ENCODE measurements around the gene NEXN.
A peak's percentile ranks its signal among the peaks of the same experiment; 100 is the strongest.
"Not testable (repeated sequence)": the region's sequence is repeated elsewhere in the genome, so short reads cannot be mapped to it uniquely, and the experiment has no call there.

NEXN gene

DNA sequence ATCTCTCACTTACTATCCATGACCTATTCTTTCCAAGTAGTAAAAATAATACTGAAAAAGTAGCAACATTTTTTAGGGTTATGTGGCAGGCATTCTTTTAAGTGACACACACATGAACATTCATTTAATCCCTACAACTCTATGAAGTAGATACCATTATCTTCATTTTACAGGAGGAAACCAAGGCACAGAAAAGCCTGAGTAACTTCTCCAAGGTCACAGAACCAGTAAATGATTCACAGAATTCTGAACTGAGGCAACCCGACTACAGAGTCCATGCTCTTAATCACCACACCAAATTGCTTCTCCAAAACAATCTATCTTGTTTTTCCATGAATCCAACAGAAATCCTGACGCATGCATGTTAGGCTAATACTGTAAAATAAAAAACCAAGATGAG lies 73.0 kb downstream of the NEXN start:
- DNase-seq (ENCODE audit: low read depth): no peak

DNA sequence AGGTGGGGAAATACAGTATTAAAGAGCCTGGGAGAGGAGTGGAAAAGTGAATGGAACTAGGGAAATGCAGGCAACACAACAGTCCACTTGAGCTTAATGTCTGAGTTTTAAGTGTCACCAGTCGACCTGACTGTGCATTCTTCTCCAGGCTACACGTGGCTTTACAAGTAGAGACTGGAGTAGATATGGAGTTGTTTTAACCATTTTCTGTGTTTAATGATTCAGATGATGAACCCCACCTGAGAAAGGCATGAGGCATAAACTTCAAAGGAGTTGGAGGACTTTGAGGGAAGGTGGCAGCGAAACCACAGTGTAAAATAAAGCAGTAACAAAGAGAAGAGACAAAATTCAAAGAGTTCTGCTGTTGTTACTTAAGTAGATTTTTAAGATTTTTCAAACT lies 77.9 kb downstream of the NEXN start:
- DNase-seq (ENCODE audit: low read depth): no peak

DNA sequence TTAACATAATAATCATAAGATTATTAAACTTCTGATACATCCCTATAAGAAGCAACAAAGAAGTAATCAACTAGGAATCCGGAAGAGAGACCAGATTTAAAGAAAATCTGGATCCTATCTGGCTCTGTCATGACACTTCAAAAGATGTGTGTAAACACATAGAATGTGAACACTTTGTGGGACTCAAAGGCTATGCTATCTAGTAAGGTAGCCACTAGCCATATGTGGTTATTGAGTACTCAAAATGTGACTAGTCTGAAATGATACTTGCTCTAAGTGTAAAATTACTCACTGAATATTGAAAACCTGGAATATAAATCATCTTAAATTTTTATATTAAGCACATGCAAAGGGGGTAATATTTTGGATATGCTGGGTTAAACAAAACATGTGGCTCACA lies 81.8 kb downstream of the NEXN start:
- DNase-seq (ENCODE audit: low read depth): no peak

DNA sequence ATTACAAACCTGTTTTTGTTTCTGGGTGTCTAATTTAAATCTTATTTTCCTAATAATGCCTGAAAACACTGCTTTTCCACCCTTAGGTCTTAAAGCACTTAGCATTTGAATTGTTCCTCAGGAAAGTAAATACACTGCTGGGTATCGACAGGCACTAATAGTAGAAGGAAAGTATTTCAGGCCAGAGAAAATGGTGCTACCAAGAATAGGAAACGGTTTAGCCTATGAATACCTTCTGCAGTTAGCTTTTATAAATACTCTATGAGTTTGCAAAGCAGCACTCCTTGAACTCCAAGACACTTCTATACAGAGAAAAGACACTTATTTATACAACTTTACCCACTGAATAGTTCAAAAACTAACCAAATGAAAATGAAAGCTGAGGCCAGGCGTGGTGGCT lies 83.7 kb downstream of the NEXN start:
- no peak for DNase-seq (ENCODE audit: low read depth)

DNA sequence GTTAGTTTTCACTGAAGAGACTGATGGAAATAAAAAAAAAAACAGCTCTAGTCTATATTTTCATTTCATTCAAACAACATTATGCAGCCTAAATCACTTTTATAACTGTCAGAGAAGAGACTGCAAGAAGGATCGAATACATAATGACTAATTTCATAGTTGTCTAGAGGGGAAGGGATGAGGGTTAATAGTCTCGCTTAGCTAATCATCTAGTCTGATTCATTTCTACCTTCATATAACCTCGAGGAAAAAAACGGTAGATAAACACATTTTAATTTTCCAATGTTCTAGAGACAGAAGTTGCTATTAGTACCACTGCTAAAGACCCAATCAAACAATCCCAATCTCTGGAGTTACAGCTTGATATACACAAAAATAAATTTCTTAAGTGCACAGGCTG lies 87.0 kb downstream of the NEXN start:
- DNase-seq (ENCODE audit: low read depth): no peak

DNA sequence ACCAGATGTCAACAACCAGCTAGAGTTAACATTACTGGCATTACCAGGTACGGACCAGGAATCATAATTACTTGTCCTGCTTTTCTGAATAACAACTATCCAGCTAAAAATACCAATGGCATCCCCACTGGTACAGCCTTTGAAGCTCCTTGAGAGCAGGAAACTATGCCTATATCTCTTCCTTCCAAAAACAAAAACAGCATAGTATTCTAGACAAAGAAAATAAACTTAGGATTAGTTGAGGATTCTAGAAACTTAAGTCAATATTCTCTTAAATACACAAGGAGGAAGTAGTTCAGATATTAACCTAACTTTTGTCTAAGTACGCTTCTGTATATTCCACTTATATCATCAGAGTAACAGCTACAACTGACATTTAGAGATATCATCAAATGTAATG lies 87.5 kb downstream of the NEXN start:
- DNase-seq (ENCODE audit: low read depth): no peak

DNA sequence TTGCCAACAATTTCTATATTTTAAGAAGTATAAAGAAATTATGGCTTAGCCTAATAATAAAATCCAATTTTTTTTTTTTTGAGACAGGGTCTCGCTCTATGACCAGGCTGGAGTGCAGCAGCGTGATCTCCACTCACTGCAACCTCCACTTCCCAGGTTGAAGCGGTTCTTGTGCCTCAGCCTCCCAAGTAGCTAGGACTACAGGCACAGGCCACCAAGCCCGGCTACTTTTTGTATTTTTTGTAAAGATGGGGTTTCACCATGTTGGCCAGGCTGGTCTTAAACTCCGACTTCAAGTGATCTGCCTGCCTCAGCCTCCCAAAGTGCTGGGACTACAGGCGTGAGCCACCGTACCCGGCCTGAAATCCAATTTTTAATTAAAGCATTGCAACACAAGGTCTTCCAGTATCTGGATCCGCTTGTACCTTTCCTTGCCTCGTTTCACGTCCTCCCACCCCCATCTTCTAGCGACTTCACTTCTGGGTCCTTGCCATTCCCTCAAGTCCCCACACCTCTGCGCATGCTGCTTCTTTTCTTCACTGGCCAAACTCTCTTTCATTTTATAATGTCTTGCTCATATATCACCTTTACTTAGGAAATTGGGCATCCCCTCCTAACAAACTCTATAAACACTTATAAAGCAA lies 88.1 kb downstream of the NEXN start:
- DNase-seq (ENCODE audit: low read depth): no peak

DNA sequence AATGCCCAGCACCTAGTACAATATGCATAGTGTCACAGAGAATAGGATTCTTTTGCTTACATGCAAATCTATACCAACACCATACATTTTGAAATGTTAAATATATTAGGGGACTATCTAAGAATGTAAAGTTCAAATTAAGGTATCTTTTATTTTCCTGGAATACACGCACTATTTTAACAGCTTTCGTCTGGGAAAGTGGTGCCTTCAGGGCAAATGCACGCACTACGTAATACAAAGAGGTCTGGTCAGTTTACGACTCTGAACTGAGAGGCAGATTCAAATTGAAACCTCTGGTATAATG lies 89.5 kb downstream of the NEXN start:
- DNase-seq (ENCODE audit: low read depth): no peak

DNA sequence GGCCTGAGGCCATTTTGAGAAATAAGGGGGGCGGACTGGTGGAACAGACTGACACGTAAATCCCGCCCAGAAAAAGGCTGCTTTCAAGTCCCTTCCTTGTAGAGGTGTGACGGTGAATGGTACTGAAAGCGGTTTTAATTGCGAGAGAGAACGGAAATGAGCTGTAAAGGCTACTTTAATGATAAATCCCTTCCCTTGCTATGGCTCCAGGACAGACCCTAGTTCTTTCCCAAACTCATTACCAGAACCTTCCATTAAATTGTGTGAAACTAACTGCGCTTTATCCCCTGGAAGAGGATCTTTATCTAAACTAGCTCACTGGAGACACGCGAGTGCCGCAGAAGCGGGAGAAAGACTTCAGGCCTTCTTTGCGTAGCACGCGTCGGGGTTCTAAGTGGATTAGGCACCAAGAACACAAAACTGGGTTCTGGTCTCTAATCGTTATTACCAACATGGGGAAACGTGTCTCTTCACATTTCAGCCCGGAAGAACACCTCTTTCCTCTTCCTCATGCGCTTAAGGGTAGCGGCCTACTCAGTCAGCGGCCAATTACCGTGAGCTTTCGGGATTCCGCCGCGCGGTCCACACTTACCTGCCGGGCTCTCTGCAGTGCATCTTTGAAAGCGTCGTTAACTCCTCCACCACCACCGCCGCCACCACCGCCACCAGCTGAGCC lies 90.0 kb downstream of the NEXN start:
- peak; percentile 58 for DNase-seq (ENCODE audit: low read depth)

DNA sequence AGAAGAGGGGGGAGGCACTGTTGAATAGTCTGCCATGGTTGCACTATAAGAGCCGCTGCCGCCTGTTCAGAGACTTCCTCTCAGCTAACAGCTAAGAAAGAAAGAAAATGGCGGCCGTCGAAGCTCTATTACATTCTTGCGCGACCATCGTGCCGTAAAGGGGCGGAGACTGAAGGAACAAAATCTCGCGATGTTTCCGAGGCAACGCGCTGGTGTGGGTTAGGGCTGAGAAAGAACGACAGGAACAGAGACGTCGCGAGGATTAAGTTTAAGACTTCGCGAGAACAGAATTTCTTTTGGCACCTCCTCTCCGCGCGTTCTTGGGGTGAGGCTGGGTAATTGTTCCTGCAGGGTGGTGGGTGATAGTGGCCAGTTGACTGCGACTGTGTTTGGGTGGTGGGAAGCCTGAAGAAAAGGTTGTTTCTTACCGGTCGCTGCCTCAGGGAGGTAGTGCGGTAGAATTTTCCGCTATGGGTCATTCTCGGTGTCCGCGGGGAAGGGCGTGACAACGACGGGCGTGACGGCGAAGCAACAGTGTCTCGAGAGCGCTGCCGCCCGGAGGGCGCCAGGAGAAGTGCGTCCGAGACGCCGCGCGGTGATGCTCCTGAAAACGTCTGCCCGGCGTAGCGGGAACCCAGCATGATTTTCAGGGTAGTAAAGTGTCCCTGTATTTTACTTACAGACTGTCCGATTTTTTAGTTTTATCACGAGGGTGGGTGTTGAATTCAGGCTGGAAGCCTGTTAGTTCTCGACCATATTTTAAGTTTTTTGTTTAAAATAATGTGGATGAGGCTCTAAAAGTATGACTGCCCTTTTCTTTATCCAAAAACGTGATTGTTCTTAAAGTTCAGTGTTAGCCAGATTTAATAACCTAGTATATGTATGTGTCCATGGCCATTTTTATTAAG lies 90.8 kb downstream of the NEXN start, which contains the start of gene FUBP1:
Gene FUBP1 (minus strand): TSS at position 104 of the 908 bp plus-strand sequence. CDS start 68 bp downstream, at position 36.
- peak; percentile 88 for DNase-seq (ENCODE audit: low read depth)

DNA sequence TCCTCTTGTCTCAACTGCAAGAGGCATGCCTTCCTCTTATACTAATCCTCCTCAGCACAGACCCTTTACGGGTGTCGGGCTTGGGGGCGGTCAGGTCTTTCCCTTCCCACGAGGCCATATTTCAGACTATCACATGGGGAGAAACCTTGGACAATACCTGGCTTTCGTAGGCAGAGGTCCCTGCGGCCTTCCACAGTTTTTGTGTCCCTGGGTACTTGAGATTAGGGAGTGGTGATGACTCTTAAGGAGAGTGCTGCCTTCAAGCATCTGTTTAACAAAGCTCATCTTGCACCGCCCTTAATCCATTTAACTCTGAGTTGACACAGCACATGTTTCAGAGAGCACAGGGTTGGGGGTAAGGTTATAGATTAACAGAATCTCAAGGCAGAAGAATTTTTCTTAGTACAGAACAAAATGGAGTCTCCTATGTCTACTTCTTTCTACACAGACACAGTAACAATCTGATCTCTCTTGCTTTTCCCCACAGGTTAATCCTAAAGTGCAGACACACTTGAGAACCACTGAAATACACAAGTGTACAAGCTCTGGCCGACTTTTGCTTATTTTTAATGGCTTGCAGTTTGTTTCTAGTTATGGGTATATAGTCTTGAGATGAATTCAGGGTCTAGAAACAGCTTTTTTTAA lies 95.0 kb downstream of the NEXN start:
- not testable (repeated sequence) for DNase-seq (ENCODE audit: low read depth)

DNA sequence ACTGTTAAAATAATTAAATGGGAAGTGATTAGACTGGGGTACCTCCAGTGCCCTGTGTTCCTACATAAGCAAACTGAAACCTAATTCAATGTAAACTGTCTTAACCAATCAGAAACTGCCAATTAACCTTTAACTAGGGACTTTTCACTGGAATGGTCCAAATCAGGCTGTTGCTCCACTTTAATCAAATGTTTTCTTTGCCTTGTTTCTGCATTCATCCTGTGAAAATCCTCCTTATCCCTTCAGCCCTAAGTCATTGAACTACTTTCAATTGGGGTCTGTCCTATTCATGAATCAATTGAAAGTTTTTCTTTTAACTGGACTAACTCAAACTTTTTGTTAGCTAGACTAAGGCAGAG lies 95.6 kb downstream of the NEXN start:
- no peak for DNase-seq (ENCODE audit: low read depth)

DNA sequence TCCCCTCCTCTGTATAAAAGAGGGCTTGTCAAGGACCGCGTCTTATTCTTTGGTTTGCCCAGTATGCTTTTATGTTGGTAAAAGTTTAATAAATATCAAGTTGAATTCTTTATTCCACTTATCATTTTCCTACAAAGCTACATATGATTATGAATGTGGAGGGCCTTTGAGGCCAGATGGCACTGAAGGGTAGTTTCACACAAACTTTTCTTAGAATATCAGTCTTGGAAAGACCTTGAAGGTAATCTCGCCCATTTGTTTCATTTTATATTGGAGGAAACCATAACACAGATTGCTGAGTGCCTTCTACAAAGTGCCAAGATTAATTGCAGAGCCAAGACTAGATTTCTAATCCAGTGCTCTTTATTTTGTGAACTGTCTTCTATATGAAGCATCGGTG lies 96.2 kb downstream of the NEXN start:
- DNase-seq (ENCODE audit: low read depth): no peak

DNA sequence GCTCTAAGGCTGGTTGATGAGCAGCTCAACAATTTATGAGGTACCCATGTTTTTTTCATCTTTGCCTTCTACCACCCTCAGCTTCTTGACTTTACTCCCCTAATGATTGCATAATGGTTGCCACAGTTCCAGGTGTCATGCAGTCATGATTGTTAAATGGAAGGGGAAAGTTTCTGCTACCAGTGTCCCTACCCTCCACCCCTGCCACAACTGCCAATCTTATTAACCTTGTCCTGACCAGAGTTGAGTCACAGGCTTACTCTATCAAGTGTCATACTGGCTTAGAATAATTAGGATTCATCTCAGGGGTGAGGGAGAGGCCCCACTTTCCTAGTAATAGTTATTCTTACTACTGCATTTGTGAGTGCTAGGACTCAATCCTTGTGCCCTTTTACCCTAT lies 98.4 kb downstream of the NEXN start:
- no peak for DNase-seq (ENCODE audit: low read depth)

DNA sequence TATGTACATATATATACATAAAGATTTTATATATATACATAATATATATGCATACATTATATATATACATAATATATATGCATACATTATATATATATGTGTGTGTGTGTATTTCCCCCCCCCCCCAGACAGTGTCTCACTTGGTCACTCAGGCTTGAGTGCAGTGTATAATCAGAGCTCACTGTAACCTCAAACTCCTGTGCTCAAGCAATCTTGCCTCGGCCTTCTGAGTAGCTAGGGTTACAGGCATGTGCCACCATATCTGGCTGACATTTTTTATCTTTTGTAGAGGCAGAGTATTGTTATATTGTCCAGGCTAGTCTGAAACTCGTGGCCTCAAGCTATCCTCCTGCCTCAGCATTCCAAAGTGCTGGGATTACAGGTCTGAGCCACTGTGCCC lies 99.5 kb downstream of the NEXN start:
- no peak for DNase-seq (ENCODE audit: low read depth)

DNA sequence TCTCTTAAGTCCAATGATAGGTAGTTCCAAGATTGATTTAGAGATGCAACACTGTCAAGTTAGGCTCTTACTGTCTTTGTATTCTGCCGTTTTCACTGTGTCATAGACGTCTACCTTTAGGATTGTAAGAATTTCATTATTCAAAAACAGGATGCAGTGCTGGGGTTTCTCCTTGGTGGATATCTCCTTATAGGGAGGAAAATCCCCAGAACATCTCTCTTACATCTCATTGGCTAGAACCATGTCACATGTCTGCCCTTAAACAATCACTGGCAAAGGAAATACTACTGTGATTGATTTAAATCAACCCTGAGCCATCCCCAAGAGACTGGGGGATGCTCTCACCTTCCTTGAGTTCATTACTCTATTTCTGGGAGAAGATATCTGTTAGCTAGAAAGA lies 101.3 kb downstream of the NEXN start:
- no peak for DNase-seq (ENCODE audit: low read depth)

DNA sequence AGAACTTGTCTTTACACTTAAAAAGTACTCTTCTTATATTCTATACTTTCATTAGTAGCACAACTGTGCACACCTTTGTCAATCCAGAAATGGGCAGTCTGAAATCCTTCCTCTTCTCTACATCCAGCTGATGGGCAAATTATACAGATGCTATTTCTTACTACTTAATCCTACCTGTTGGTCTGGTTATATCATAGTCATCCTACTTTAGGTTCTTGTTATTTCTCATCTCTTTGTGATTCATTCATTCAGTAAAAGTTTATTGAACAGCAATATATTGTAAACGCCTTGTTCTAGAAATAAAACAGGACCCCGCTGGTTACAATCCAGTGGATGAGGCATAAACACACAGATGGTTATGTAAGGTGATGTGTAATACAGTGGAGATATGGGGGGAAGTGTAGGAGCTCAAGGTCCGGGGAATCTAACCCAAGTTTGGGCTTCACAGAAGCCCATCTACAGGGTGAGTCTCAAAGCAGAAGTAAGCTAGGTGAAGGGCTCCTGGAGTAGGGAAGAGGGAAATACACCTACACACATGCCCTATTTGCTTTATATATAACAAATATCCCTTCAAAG lies 102.3 kb downstream of the NEXN start:
- no peak for DNase-seq (ENCODE audit: low read depth)

DNA sequence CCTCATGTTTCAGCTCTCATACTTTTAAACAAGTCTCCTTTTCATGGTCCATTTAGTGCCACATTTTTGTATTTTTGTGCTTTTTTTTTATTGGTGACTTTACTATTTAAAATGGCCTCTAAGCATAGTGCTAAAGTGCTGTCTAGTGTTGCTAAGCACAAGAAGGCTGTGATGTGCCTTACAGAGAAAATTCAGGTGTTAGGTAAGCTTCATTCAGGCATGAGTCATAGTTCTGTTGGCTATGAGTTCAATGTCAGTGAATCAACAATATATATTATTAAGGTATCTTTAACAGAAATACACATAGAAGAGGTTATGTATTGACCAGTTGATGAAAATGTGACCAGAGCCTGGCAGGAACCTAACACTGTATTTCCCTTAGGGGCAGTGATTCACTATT lies 103.2 kb downstream of the NEXN start:
- no peak for DNase-seq (ENCODE audit: low read depth)

All from activated T-cell treated with anti-CD3 and anti-CD28 coated beads for 48 hours (primary cell).